ENCODE results near the gene REP15.

REP15 gene

GRCh38 chr12:27657296-27657695 lies 39.0 kb upstream of the REP15 start:
- H3K27me3 Mint-ChIP-seq (ENCODE audit: low read depth), result no peaks in the 10 kb centered on the region
- H3K4me1 Mint-ChIP-seq, result no peaks in the 10 kb centered on the region
- H3K36me3 Mint-ChIP-seq (ENCODE audit: low read depth), result peaks cover 30% of the 10 kb centered on the region
- H3K4me3 Mint-ChIP-seq, result no peak overlapping the region
- H3K27ac Mint-ChIP-seq, result no peak overlapping the region
- TF ChIP-seq CTCF (IDR thresholded peaks at IDR 0.05; ENCODE audit: unreplicated experiment in 3 of 3), result no peak
- no peaks in the 10 kb centered on the region for H3K9me3 Mint-ChIP-seq

GRCh38 chr12:27665704-27666103 lies 30.5 kb upstream of the REP15 start:
- Mint-ChIP-seq H3K27ac (no peak overlapping the region), H3K36me3 (ENCODE audit: low read depth) (peaks cover 75% of the 10 kb centered on the region), H3K9me3 (no peaks in the 10 kb centered on the region), H3K27me3 (ENCODE audit: low read depth) (no peaks in the 10 kb centered on the region), H3K4me1 (no peaks in the 10 kb centered on the region), H3K4me3 (no peak overlapping the region)
- no peak for TF ChIP-seq CTCF (IDR thresholded peaks at IDR 0.05; ENCODE audit: unreplicated experiment in 3 of 3)

- no peak for TF ChIP-seq CTCF (IDR thresholded peaks at IDR 0.05; ENCODE audit: unreplicated experiment in 3 of 3)
- Mint-ChIP-seq H3K9me3 (no peaks in the 10 kb centered on the region), H3K4me3 (no peak overlapping the region), H3K36me3 (ENCODE audit: low read depth) (peaks cover 74% of the 10 kb centered on the region), H3K27ac (no peak overlapping the region), H3K4me1 (no peaks in the 10 kb centered on the region), H3K27me3 (ENCODE audit: low read depth) (no peaks in the 10 kb centered on the region)
These were observed 29.7 kb upstream of the REP15 start for GRCh38 chr12:27666510-27666909.

DNA sequence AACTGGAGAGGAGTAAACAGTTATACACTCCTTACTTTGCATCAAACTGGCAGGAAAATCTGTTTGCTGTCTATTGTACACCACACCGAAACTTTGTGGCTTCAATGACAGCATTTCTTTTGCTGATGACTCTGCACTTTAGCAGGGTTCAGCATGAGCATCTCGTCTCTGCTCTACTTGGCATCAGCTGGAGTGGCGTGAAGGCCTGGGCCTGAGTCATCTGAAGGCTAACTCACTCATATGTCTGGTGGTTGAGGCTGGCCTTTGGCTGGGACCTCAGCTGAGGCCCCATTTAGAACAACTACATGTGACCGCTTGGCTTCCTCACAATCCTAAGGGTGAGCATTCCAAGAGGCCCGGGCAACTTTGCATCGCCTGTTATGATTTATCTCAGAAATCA lies 28.7 kb upstream of the REP15 start:
- Mint-ChIP-seq H3K36me3 (ENCODE audit: low read depth) (peaks cover 71% of the 10 kb centered on the region), H3K27me3 (ENCODE audit: low read depth) (no peaks in the 10 kb centered on the region), H3K9me3 (no peaks in the 10 kb centered on the region), H3K4me1 (peaks cover 5% of the 10 kb centered on the region), H3K27ac (no peak overlapping the region), H3K4me3 (no peak overlapping the region)
- no peak for TF ChIP-seq CTCF (IDR thresholded peaks at IDR 0.05; ENCODE audit: unreplicated experiment in 3 of 3)

- TF ChIP-seq CTCF (IDR thresholded peaks at IDR 0.05; ENCODE audit: unreplicated experiment in 3 of 3), result no peak
- no peaks in the 10 kb centered on the region for H3K9me3 Mint-ChIP-seq
- peaks cover 11% of the 10 kb centered on the region for H3K4me1 Mint-ChIP-seq
- H3K27me3 Mint-ChIP-seq (ENCODE audit: low read depth), result no peaks in the 10 kb centered on the region
- peak overlapping the region in 1 of 3 experiments; percentile 27 for H3K27ac Mint-ChIP-seq
- H3K4me3 Mint-ChIP-seq, result no peak overlapping the region
- peaks cover 59% of the 10 kb centered on the region for H3K36me3 Mint-ChIP-seq (ENCODE audit: low read depth)
These were observed 24.2 kb upstream of the REP15 start for GRCh38 chr12:27672051-27672450.

- H3K4me1 Mint-ChIP-seq, result peaks cover 11% of the 10 kb centered on the region
- H3K9me3 Mint-ChIP-seq, result no peaks in the 10 kb centered on the region
- peaks cover 59% of the 10 kb centered on the region for H3K36me3 Mint-ChIP-seq (ENCODE audit: low read depth)
- H3K4me3 Mint-ChIP-seq, result no peak overlapping the region
- H3K27ac Mint-ChIP-seq, result no peak overlapping the region
- no peak for TF ChIP-seq CTCF (IDR thresholded peaks at IDR 0.05; ENCODE audit: unreplicated experiment in 3 of 3)
- H3K27me3 Mint-ChIP-seq (ENCODE audit: low read depth), result no peaks in the 10 kb centered on the region
These were observed 23.6 kb upstream of the REP15 start for GRCh38 chr12:27672643-27673042.
